SK-N-SH (cell line): ENCODE results near the gene LECT2.

Experiments used
- CTCF ChIP-seq: fragments of 200-600 bp; sonication (generic); IDR thresholded peaks from 2 replicates; pipeline ENCODE4 v1.6.1; 2017; ENCODE audit warnings: antibody characterized with exemption, mild to moderate bottlenecking, moderate library complexity
- EP300 ChIP-seq, 2 experiments: IDR thresholded peaks; 2 replicates each; pipeline versions ENCODE4 v1.4.0 to v1.6.1; 2012; ENCODE audit warnings: borderline replicate concordance in 1 of 2, low read depth in 1 of 2, low read length in 1 of 2
- EZH2phosphoT487 ChIP-seq: fragments of 200-600 bp; sonication (generic); IDR thresholded peaks from 2 replicates; pipeline ENCODE4 v1.6.1; 2017; ENCODE audit warnings: low read depth, mixed run types, mild to moderate bottlenecking, antibody characterized with exemption, moderate library complexity, borderline replicate concordance
- FOXM1 ChIP-seq: IDR thresholded peaks from 2 replicates; pipeline ENCODE4 v1.4.0; 2012; ENCODE audit warnings: low read depth, mild to moderate bottlenecking
- MAX ChIP-seq: IDR thresholded peaks from 2 replicates; pipeline ENCODE4 v1.4.0; 2012; ENCODE audit warnings: low read depth
- POLR2AphosphoS5 ChIP-seq: IDR thresholded peaks from 2 replicates; pipeline ENCODE4 v1.6.1; 2012; ENCODE audit warnings: low read depth, low read length
- RAD21 ChIP-seq: IDR thresholded peaks from 2 replicates; pipeline ENCODE4 v1.6.1; 2012; ENCODE audit warnings: mild to moderate bottlenecking, low read length
- RCOR1 ChIP-seq: fragments of 150-350 bp; IDR thresholded peaks from 2 replicates; pipeline ENCODE4 v1.6.1; 2017; ENCODE audit warnings: antibody characterized with exemption, low read length
- REST ChIP-seq: IDR thresholded peaks from 2 replicates; pipeline ENCODE4 v1.6.1; 2012; ENCODE audit warnings: mild to moderate bottlenecking, low read depth, low read length, moderate library complexity
- RXRA ChIP-seq: IDR thresholded peaks from 2 replicates; pipeline ENCODE4 v1.4.0; 2012; ENCODE audit warnings: low read depth, mild to moderate bottlenecking, borderline replicate concordance
- TAF1 ChIP-seq: IDR thresholded peaks from 2 replicates; pipeline ENCODE4 v1.6.1; 2012; ENCODE audit warnings: low read depth, mild to moderate bottlenecking, low read length, moderate library complexity, borderline replicate concordance

- TF ChIP-seq RCOR1: no peak
- TF ChIP-seq RXRA: no peak
- no peak for TF ChIP-seq MAX
- no peak for TF ChIP-seq CTCF
- no peak for TF ChIP-seq TAF1
- no peak for TF ChIP-seq EP300 (IDR thresholded peaks at IDR 0.05; ENCODE audit: borderline replicate concordance in 1 of 2, low read depth in 1 of 2, low read length in 1 of 2)
- no peak for TF ChIP-seq EZH2phosphoT487
- TF ChIP-seq FOXM1: no peak
- no peak for TF ChIP-seq POLR2AphosphoS5
- no peak for TF ChIP-seq REST
- TF ChIP-seq RAD21: no peak
Measured at GRCh38 chr5:135997673-135998335, 43.0 kb upstream of the LECT2 start.
